ENCODE data around the gene LLPH.

LLPH gene

GRCh38 chr12:66166561-66166960 is 36.0 kb upstream of the LLPH start:
- peak overlapping the region; percentile 91 for H3K4me2 ChIP-seq (ENCODE audit: low read depth, low read length, poor library complexity, severe bottlenecking)
- no peak overlapping the region for H3K9ac ChIP-seq (ENCODE audit: low read depth, low read length, poor library complexity, severe bottlenecking)
- H3K27me3 ChIP-seq (ENCODE audit: insufficient read depth, low read length, poor library complexity, severe bottlenecking), result no peaks in the 10 kb centered on the region
- peaks cover 9% of the 10 kb centered on the region for H4K20me1 ChIP-seq (ENCODE audit: insufficient read depth, low read length, poor library complexity, severe bottlenecking)
- peak overlapping the region; percentile 83 for H3K4me3 ChIP-seq (ENCODE audit: low read length, poor library complexity, severe bottlenecking)
- H3K9me3 ChIP-seq (ENCODE audit: insufficient read depth, low read depth, low read length), result peaks cover 18% of the 10 kb centered on the region; the same call in 1 of the 2 replicates
- H3K9me2 ChIP-seq (replicated peaks; ENCODE audit: low read depth, low read length), result no peaks in the 10 kb centered on the region
- H3K36me3 ChIP-seq (ENCODE audit: insufficient read depth, low read length), result no peaks in the 10 kb centered on the region; the same call in 1 of the 2 replicates
- H3K4me1 ChIP-seq (ENCODE audit: insufficient read depth, low read length, poor library complexity, severe bottlenecking), result peaks cover 25% of the 10 kb centered on the region
- H3F3A ChIP-seq (ENCODE audit: low read depth), result 0 out of 2 replicates have a peak, but pooled peaks cover 5% of the 10 kb centered on the region
- no peak for TF ChIP-seq EZH2phosphoT487 (IDR thresholded peaks at IDR 0.05; ENCODE audit: borderline replicate concordance)
- H2AFZ ChIP-seq (ENCODE audit: low read length), result no peak overlapping the region
- peaks cover 75% of the 10 kb centered on the region for H3K79me2 ChIP-seq (ENCODE audit: insufficient read depth, low read length)

GRCh38 chr12:66165141-66165540 is 34.6 kb upstream of the LLPH start:
- Histone ChIP-seq H4K20me1 (ENCODE audit: insufficient read depth, low read length, poor library complexity, severe bottlenecking) (peaks cover 13% of the 10 kb centered on the region), H3K9ac (ENCODE audit: low read depth, low read length, poor library complexity, severe bottlenecking) (no peak overlapping the region), H2AFZ (ENCODE audit: low read length) (no peak overlapping the region), H3K4me1 (ENCODE audit: insufficient read depth, low read length, poor library complexity, severe bottlenecking) (peaks cover 25% of the 10 kb centered on the region), H3K27me3 (ENCODE audit: insufficient read depth, low read length, poor library complexity, severe bottlenecking) (no peaks in the 10 kb centered on the region), H3K4me3 (ENCODE audit: low read length, poor library complexity, severe bottlenecking) (no peak overlapping the region), H3K4me2 (ENCODE audit: low read depth, low read length, poor library complexity, severe bottlenecking) (no peak overlapping the region), H3K36me3 (ENCODE audit: insufficient read depth, low read length) (peaks cover 1% of the 10 kb centered on the region; the same call in 1 of the 2 replicates), H3K9me2 (replicated peaks; ENCODE audit: low read depth, low read length) (no peaks in the 10 kb centered on the region), H3K9me3 (ENCODE audit: insufficient read depth, low read depth, low read length) (peaks cover 18% of the 10 kb centered on the region; the same call in 1 of the 2 replicates), H3K79me2 (ENCODE audit: insufficient read depth, low read length) (peaks cover 85% of the 10 kb centered on the region), H3F3A (ENCODE audit: low read depth) (0 out of 2 replicates have a peak, but pooled peaks cover 5% of the 10 kb centered on the region)
- TF ChIP-seq CTCF (conservative IDR thresholded peaks at IDR 0.05; ENCODE audit: low read length) (no peak), EZH2phosphoT487 (IDR thresholded peaks at IDR 0.05; ENCODE audit: borderline replicate concordance) (no peak)

- peak overlapping the region; percentile 25 for H3K4me2 ChIP-seq (ENCODE audit: low read depth, low read length, poor library complexity, severe bottlenecking)
- H3K27me3 ChIP-seq (ENCODE audit: insufficient read depth, low read length, poor library complexity, severe bottlenecking), result no peaks in the 10 kb centered on the region
Observed at GRCh38 chr12:66164349-66164821, 33.8 kb upstream of the LLPH start.

More at GRCh38 chr12:66164349-66164821, 33.8 kb upstream of the LLPH start:
- Histone ChIP-seq H3K9ac (ENCODE audit: low read depth, low read length, poor library complexity, severe bottlenecking) (no peak overlapping the region), H4K20me1 (ENCODE audit: insufficient read depth, low read length, poor library complexity, severe bottlenecking) (peaks cover 13% of the 10 kb centered on the region), H3K9me3 (ENCODE audit: insufficient read depth, low read depth, low read length) (peaks cover 18% of the 10 kb centered on the region; the same call in 1 of the 2 replicates), H3K4me3 (ENCODE audit: low read length, poor library complexity, severe bottlenecking) (no peak overlapping the region), H3K36me3 (ENCODE audit: insufficient read depth, low read length) (peaks cover 9% of the 10 kb centered on the region), H3K79me2 (ENCODE audit: insufficient read depth, low read length) (peaks cover 92% of the 10 kb centered on the region), H3K4me1 (ENCODE audit: insufficient read depth, low read length, poor library complexity, severe bottlenecking) (peaks cover 25% of the 10 kb centered on the region), H3K9me2 (replicated peaks; ENCODE audit: low read depth, low read length) (no peaks in the 10 kb centered on the region), H2AFZ (ENCODE audit: low read length) (no peak overlapping the region), H3F3A (ENCODE audit: low read depth) (0 out of 2 replicates have a peak, but pooled peaks cover 1% of the 10 kb centered on the region)
- no peak for TF ChIP-seq EZH2phosphoT487 (IDR thresholded peaks at IDR 0.05; ENCODE audit: borderline replicate concordance)
- no peak for TF ChIP-seq CTCF (conservative IDR thresholded peaks at IDR 0.05; ENCODE audit: low read length)

Measured in Loucy (cell line).